HG02678 (cell line): ENCODE data around the gene MYO18A.
"Not testable (repeated sequence)": the region's sequence is repeated elsewhere in the genome, so short reads cannot be mapped to it uniquely, and the experiment has no call there.

Source experiments
- ATAC-seq: cut with Tn5 transposase; IDR thresholded peaks from one replicate; pipeline ENCODE4 v1.9.1; 2021; ENCODE audit warnings: mild to moderate bottlenecking, moderate library complexity; ENCODE audit not compliant: unreplicated experiment

The MYO18A gene

GRCh38 chr17:29149431-29150064 lies 30.6 kb downstream of the MYO18A start:
- ATAC-seq = no peak

- ATAC-seq = peak; percentile 87
These were observed 31.3 kb downstream of the MYO18A start for GRCh38 chr17:29148790-29149430.

- no peak for ATAC-seq
These were observed 31.9 kb downstream of the MYO18A start for GRCh38 chr17:29148257-29148789.

- no peak for ATAC-seq
These were observed 32.5 kb downstream of the MYO18A start for GRCh38 chr17:29147682-29148081.

- ATAC-seq = not testable (repeated sequence)
These were observed 33.0 kb downstream of the MYO18A start for GRCh38 chr17:29147228-29147627.

GRCh38 chr17:29146369-29146972 lies 33.7 kb downstream of the MYO18A start:
- ATAC-seq = no peak

- ATAC-seq = peak; percentile 37
These were observed 34.7 kb downstream of the MYO18A start for GRCh38 chr17:29145289-29146073.

GRCh38 chr17:29143894-29144293 lies 36.3 kb downstream of the MYO18A start:
- no peak for ATAC-seq

GRCh38 chr17:29141514-29141876 lies 38.7 kb downstream of the MYO18A start:
- ATAC-seq = no peak

GRCh38 chr17:29140631-29141513 lies 39.3 kb downstream of the MYO18A start:
- no peak for ATAC-seq

- peak; percentile 47 for ATAC-seq
These were observed 40.1 kb downstream of the MYO18A start for GRCh38 chr17:29140051-29140621.

GRCh38 chr17:29138971-29139691 lies 41.1 kb downstream of the MYO18A start:
- no peak for ATAC-seq

GRCh38 chr17:29138184-29138955 lies 41.8 kb downstream of the MYO18A start:
- ATAC-seq = no peak

- no peak for ATAC-seq
These were observed 43.0 kb downstream of the MYO18A start for GRCh38 chr17:29136998-29137730.

GRCh38 chr17:29135464-29135863 lies 44.7 kb downstream of the MYO18A start:
- ATAC-seq = no peak

- no peak for ATAC-seq
These were observed 47.0 kb downstream of the MYO18A start for GRCh38 chr17:29133121-29133713.
